ENCODE data around the gene SRSF4. TPM values are rescaled to one million over a fixed set of nuclear protein-coding genes. Genes with fewer than 3 reads are reported as not detected.

The SRSF4 gene
- total and polyA plus RNA-seq, 2 of the 8 experiments (the other 6 are each of a cell fraction or from before 2014, with no cell fraction given): 34.9 to 86.5 TPM

- DNase-seq (ENCODE audit: low read depth in 1 of 2, low spot score in 2 of 2) (no peak), FAIRE-seq (no peak)
- Histone ChIP-seq H3K4me3 (ENCODE audit: extremely low read depth in 1 of 4, insufficient read depth in 2 of 4, low read depth in 3 of 4, low read length in 4 of 4) (no peak overlapping the region), H3K27me3 (replicated peaks in 1 of 4; ENCODE audit: control insufficient read depth in 3 of 4, extremely low read depth in 1 of 4, insufficient read depth in 3 of 4, low read length in 3 of 4) (no peaks in the 10 kb centered on the region), H3K4me2 (ENCODE audit: insufficient read depth in 1 of 2, low read depth in 2 of 2, low read length in 2 of 2) (no peak overlapping the region), H3K9me3 (ENCODE audit: insufficient read depth in 2 of 2, low read depth in 1 of 2, low read length in 1 of 2) (no peaks in the 10 kb centered on the region), H2BK120ac (replicated peaks; ENCODE audit: low read depth, low read length) (no peak overlapping the region), H3K27ac (ENCODE audit: low read depth, low read length) (no peak overlapping the region), H2BK5ac (ENCODE audit: low read depth, low read length) (no peak overlapping the region), H2AFZ (ENCODE audit: low read length) (no peak overlapping the region), H3K36me3 (ENCODE audit: control insufficient read depth in 2 of 4, insufficient read depth in 4 of 4, low read length in 3 of 4) (peaks cover 8 to 40% (median 26%) of the 10 kb centered on the region in 4 experiments; a peak in 7 of 8 replicates), H2BK15ac (ENCODE audit: low read length) (no peak overlapping the region), H2BK20ac (ENCODE audit: low read length) (no peak overlapping the region), H3K79me2 (ENCODE audit: control insufficient read depth in 1 of 2, insufficient read depth in 2 of 2, low read length in 2 of 2) (no peaks in the 10 kb centered on the region), H3K14ac (ENCODE audit: insufficient read length) (no peak overlapping the region), H3K23ac (ENCODE audit: insufficient read length) (no peak overlapping the region), H4K8ac (ENCODE audit: extremely low read depth, insufficient read depth, low read length) (no peak overlapping the region), H3K4me1 (replicated peaks in 1 of 4; ENCODE audit: control insufficient read depth in 3 of 4, insufficient read depth in 4 of 4, low read length in 3 of 4) (no peaks in the 10 kb centered on the region), H3K4ac (replicated peaks; ENCODE audit: insufficient read length, low read depth, low read length) (no peak overlapping the region), H3K18ac (ENCODE audit: extremely low read depth, low read length) (no peak overlapping the region), H2AK5ac (ENCODE audit: low read depth, low read length) (no peak overlapping the region), H3K23me2 (ENCODE audit: low read depth, low read length) (no peaks in the 10 kb centered on the region), H3K56ac (replicated peaks; ENCODE audit: insufficient read length, low read depth, low read length) (no peak overlapping the region), H3K79me1 (ENCODE audit: low read depth, low read length) (0 out of 2 replicates have a peak, but pooled peaks cover 2% of the 10 kb centered on the region), H2BK12ac (ENCODE audit: low read depth, low read length) (no peak overlapping the region), H4K91ac (replicated peaks; ENCODE audit: insufficient read length, low read length) (no peak overlapping the region), H4K5ac (ENCODE audit: insufficient read length, low read depth, low read length) (no peak overlapping the region), H4K20me1 (replicated peaks in 1 of 2; ENCODE audit: control insufficient read depth in 1 of 2, insufficient read depth in 2 of 2, low read length in 2 of 2) (peaks cover 0 to 1% of the 10 kb centered on the region in 2 experiments), H3K9ac (replicated peaks in 1 of 4; ENCODE audit: extremely low read depth in 1 of 4, low read depth in 3 of 4, low read length in 3 of 4) (no peak overlapping the region)
- CTCF ChIA-PET (ENCODE audit: partially characterized antibody): interaction anchor here (1.3 kb wide), 1 partner anchor 9 kb away, joined by 4 read pairs; no protein-coding TSS in a partner anchor
- WGBS, 2 experiments (ENCODE audit: extremely low coverage in 1 of 2, insufficient coverage in 1 of 2, insufficient read length in 1 of 2, insufficient replicate concordance in 2 of 2, low coverage in 1 of 2, low lambda C conversion rate in 2 of 2, missing lambda C conversion rate in 1 of 2): 96% methylated on average over 12 of the region's 12 CpGs; no CpG with 5 or more reads in 1 of the 2 experiments
- POLR2A ChIA-PET (ENCODE audit: partially characterized antibody): interaction anchor here (0.5 kb wide), 1 partner anchor 1307 kb away, joined by 3 read pairs; no protein-coding TSS in a partner anchor
- TF ChIP-seq, protein P1, sequence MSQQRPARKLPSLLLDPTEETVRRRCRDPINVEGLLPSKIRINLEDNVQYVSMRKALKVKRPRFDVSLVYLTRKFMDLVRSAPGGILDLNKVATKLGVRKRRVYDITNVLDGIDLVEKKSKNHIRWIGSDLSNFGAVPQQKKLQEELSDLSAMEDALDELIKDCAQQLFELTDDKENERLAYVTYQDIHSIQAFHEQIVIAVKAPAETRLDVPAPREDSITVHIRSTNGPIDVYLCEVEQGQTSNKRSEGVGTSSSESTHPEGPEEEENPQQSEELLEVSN (IDR thresholded peaks at IDR 0.05): no peak
- TF ChIP-seq SUZ12 (IDR thresholded peaks at IDR 0.05; ENCODE audit: low read length) (no peak), EGR1 (IDR thresholded peaks at IDR 0.05; ENCODE audit: borderline replicate concordance, low read depth, low read length) (no peak)
Measured at GRCh38 chr1:29211086-29212030, 29.7 kb upstream of the SRSF4 start.

Measured in H1 (cell line).